Osteoblast (primary cell): ENCODE data around the gene YPEL5. TPM values are rescaled to one million over a fixed set of nuclear protein-coding genes. Genes with fewer than 3 reads are reported as not detected.

ENCODE experiments used
- DNase-seq: peaks from one replicate; pipeline ENCODE4 v3.0.0; 2011; ENCODE audit warnings: low spot score, mixed read lengths; ENCODE audit not compliant: insufficient read length; ENCODE audit errors: missing footprints
- H2AFZ ChIP-seq: 2 replicates; pipeline ENCODE4 v1.6.0; 2011; ENCODE audit warnings: mild to moderate bottlenecking, low read length
- H3K27ac ChIP-seq: 2 replicates; pipeline ENCODE4 v1.5.1; 2011; ENCODE audit warnings: mild to moderate bottlenecking, low read depth, low read length, moderate library complexity
- H3K27me3 ChIP-seq: 2 replicates; pipeline ENCODE4 v1.6.0; 2012; ENCODE audit warnings: mild to moderate bottlenecking, control low read depth, inconsistent platforms, low read length, moderate library complexity; ENCODE audit not compliant: insufficient read depth
- H3K36me3 ChIP-seq: 2 replicates; pipeline ENCODE4 v1.5.1; 2011; ENCODE audit warnings: mild to moderate bottlenecking, low read length, control low read depth, moderate library complexity; ENCODE audit not compliant: insufficient read depth
- H3K4me1 ChIP-seq: 2 replicates; pipeline ENCODE4 v1.5.1; 2011; ENCODE audit warnings: mild to moderate bottlenecking, low read length, control low read depth, moderate library complexity; ENCODE audit not compliant: insufficient read depth
- H3K4me2 ChIP-seq: 2 replicates; pipeline ENCODE4 v1.6.0; 2011; ENCODE audit warnings: mild to moderate bottlenecking, low read length; ENCODE audit not compliant: insufficient read depth
- H3K4me3 ChIP-seq: fragments of 200-600 bp; sonication (generic); 3 replicates; pipeline ENCODE4 v1.5.1; 2012; ENCODE audit warnings: mild to moderate bottlenecking, low read length, inconsistent platforms; ENCODE audit not compliant: insufficient read depth
- H3K79me2 ChIP-seq: 2 replicates; pipeline ENCODE4 v1.6.0; 2012; ENCODE audit warnings: mild to moderate bottlenecking, low read length, control low read depth, inconsistent platforms; ENCODE audit not compliant: insufficient read depth
- H3K9me3 ChIP-seq: 2 replicates; pipeline ENCODE4 v1.5.1; 2011; ENCODE audit warnings: low read depth, low read length, control low read depth
- H4K20me1 ChIP-seq: 2 replicates; pipeline ENCODE4 v1.6.0; 2012; ENCODE audit warnings: mild to moderate bottlenecking, low read length, control low read depth; ENCODE audit not compliant: insufficient read depth
- total RNA-seq: library from RNA; depleted of rRNA; stranded (reverse); fragments of >200 nt; gene quantifications from 2 replicates; pipeline ENCODE4 v1.2.3, GENCODE V29; 2012
- TF ChIP-seq, protein P1 (sequence below): IDR thresholded peaks from 2 replicates; pipeline ENCODE4 v1.5.1; 2011; ENCODE audit warnings: mild to moderate bottlenecking, low read depth, low read length, moderate library complexity; ENCODE audit errors: extremely low read depth

YPEL5 gene
- total RNA-seq, 1 donor = 92.3 TPM

DNA sequence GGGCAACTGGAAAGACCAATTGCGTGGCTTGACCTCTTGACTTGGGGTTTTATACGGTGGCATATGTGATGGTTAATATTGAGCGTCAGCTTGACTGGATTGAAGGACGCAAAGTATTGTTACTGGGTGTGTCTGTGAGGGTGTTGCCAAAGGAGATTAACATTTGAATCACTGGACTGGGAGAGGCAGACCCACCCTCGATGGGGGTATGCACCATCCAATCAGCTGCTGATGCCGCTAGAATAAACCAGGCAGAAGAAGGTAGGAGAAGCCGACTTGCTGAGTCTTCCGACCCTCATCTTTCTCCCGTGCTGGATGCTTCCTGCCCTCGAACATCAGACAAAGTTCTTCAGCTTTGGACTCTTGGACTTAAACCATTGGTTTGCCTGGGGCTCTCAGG, 34.2 kb upstream of the YPEL5 start:
- no peaks in the 10 kb centered on the region for H4K20me1 ChIP-seq

DNA sequence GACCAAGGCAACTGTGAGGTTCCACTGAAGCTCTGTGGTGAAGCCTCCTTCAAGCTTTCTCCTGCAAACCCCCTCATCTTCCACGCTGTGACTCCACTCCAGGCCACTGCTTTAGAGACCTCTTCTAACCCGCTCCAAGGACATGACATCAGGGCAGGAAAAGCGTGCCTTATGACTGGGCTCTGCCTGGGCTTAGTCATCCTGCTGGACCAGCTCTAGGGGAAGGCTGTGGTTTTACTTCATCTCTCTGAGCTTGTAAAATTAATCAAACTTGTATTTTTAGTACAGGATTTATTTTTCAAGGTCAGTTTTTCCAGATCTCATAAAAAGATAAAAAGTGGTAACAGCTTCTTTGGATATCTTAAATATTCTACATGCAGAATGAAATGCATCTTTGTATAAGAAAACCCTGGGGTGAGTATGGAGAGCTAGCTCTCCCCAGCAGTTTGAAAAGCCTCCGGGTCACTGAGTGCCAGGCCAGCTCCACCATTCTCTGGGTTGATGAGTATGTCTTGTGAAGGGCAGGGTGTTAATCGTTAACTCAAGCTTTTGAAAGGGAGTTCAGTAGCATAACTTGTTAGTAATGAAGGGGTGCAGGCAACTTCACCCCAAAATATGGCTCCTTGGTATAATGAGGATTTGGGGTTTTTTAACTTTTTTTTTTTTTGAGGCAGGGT, 33.1 kb upstream of the YPEL5 start:
- no peak overlapping the region for H3K4me3 ChIP-seq
- peaks cover 26% of the 10 kb centered on the region for H3K4me1 ChIP-seq
- no peaks in the 10 kb centered on the region for H3K36me3 ChIP-seq
- DNase-seq = peak; percentile 96
- no peaks in the 10 kb centered on the region for H4K20me1 ChIP-seq
- TF ChIP-seq, protein P1, sequence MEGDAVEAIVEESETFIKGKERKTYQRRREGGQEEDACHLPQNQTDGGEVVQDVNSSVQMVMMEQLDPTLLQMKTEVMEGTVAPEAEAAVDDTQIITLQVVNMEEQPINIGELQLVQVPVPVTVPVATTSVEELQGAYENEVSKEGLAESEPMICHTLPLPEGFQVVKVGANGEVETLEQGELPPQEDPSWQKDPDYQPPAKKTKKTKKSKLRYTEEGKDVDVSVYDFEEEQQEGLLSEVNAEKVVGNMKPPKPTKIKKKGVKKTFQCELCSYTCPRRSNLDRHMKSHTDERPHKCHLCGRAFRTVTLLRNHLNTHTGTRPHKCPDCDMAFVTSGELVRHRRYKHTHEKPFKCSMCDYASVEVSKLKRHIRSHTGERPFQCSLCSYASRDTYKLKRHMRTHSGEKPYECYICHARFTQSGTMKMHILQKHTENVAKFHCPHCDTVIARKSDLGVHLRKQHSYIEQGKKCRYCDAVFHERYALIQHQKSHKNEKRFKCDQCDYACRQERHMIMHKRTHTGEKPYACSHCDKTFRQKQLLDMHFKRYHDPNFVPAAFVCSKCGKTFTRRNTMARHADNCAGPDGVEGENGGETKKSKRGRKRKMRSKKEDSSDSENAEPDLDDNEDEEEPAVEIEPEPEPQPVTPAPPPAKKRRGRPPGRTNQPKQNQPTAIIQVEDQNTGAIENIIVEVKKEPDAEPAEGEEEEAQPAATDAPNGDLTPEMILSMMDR = no peak
- peaks cover 23% of the 10 kb centered on the region for H3K27me3 ChIP-seq
- peak overlapping the region; percentile 58 for H3K4me2 ChIP-seq
- H3K27ac ChIP-seq = peak overlapping the region; percentile 74
- H3K79me2 ChIP-seq = no peaks in the 10 kb centered on the region
- H3K9me3 ChIP-seq = no peaks in the 10 kb centered on the region
- H2AFZ ChIP-seq = peak overlapping the region; percentile 3

More for the DNA sequence above, 34.2 kb upstream of the YPEL5 start:
- Histone ChIP-seq H3K9me3 (no peaks in the 10 kb centered on the region), H3K79me2 (no peaks in the 10 kb centered on the region), H3K27ac (no peak overlapping the region), H3K36me3 (no peaks in the 10 kb centered on the region), H3K4me2 (no peak overlapping the region), H3K27me3 (peaks cover 14% of the 10 kb centered on the region), H3K4me1 (peaks cover 29% of the 10 kb centered on the region), H2AFZ (no peak overlapping the region), H3K4me3 (no peak overlapping the region)
- DNase-seq = no peak
- TF ChIP-seq, protein P1 = no peak

DNA sequence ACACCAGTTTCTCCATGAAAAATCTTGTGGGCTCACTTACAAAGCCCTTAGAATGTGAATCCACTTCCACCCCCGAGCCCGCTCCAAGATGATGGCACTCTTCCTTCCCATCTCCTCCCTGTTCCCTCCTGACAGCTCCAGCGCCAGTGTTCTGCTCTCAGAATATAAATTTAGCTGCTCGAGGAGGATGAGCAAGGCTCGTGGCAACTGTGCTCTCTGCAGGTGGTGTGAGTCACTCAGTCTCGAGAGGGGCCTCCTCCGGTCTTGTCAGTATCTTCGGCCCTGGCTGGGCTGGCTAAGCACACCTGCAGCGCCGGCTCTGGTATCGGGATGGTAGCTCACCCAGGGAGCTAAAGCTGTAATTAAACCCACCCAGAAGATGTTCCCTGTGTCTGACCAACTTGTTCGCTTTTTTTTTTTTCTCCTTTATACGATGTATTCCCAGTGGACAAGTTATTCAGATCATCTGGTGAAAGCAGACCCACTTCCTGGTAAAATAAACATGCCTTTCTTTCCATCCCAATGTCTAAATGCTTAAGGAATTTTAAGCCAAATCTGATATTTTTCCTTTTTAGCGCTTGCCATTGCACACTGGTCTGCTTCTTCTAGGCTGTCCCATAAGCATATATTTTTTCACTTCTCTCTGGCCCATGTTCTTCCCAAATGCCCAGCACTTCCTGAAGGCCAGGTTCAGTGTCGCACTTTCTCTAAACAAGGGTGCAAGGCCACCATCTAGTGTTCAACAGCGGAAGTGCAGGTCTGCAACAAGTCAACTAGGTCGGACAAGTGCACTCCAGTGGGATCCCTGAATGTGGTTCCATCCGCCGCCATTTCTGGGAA, 31.4 kb upstream of the YPEL5 start:
- no peaks in the 10 kb centered on the region for H3K79me2 ChIP-seq
- TF ChIP-seq, protein P1 = peak; percentile 99
- H2AFZ ChIP-seq = no peak overlapping the region
- H3K4me1 ChIP-seq = peaks cover 26% of the 10 kb centered on the region
- peak; percentile 80 for DNase-seq
- H4K20me1 ChIP-seq = no peaks in the 10 kb centered on the region
- peak overlapping the region; percentile 12 for H3K4me2 ChIP-seq
- H3K4me3 ChIP-seq = no peak overlapping the region
- H3K27ac ChIP-seq = no peak overlapping the region
- H3K9me3 ChIP-seq = no peaks in the 10 kb centered on the region
- H3K27me3 ChIP-seq = peaks cover 32% of the 10 kb centered on the region
- H3K36me3 ChIP-seq = no peaks in the 10 kb centered on the region

DNA sequence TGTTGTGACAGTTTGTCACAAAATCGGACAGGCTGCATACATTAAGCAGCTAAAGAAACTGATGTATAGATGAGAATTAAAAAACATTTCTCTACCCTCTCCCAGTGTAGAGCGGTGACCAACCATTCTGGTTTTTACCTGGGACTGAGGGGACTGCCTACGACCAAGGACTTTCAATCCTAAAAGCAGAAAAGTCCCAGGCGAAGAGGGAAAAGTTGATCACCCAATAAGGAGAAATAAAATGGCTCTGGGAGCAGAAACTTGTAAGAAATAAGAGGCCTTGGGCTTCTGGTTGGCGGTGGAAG, 30.9 kb upstream of the YPEL5 start:
- no peak for DNase-seq
- Histone ChIP-seq H3K4me3 (no peak overlapping the region), H2AFZ (no peak overlapping the region), H3K4me2 (no peak overlapping the region), H3K27ac (no peak overlapping the region), H3K9me3 (no peaks in the 10 kb centered on the region), H3K79me2 (no peaks in the 10 kb centered on the region), H3K27me3 (peaks cover 37% of the 10 kb centered on the region), H3K4me1 (peaks cover 26% of the 10 kb centered on the region), H4K20me1 (no peaks in the 10 kb centered on the region), H3K36me3 (no peaks in the 10 kb centered on the region)
- TF ChIP-seq, protein P1 = no peak
